HG02938 (cell line): ENCODE data around the gene PNRC2.
A peak's percentile ranks its signal among the peaks of the same experiment; 100 is the strongest.

ENCODE experiments used
- ATAC-seq: cut with Tn5 transposase; IDR thresholded peaks from one replicate; pipeline ENCODE4 v1.9.1; 2021; ENCODE audit warnings: mild to moderate bottlenecking, moderate library complexity; ENCODE audit not compliant: unreplicated experiment

Gene PNRC2, protein sequence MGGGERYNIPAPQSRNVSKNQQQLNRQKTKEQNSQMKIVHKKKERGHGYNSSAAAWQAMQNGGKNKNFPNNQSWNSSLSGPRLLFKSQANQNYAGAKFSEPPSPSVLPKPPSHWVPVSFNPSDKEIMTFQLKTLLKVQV

DNA sequence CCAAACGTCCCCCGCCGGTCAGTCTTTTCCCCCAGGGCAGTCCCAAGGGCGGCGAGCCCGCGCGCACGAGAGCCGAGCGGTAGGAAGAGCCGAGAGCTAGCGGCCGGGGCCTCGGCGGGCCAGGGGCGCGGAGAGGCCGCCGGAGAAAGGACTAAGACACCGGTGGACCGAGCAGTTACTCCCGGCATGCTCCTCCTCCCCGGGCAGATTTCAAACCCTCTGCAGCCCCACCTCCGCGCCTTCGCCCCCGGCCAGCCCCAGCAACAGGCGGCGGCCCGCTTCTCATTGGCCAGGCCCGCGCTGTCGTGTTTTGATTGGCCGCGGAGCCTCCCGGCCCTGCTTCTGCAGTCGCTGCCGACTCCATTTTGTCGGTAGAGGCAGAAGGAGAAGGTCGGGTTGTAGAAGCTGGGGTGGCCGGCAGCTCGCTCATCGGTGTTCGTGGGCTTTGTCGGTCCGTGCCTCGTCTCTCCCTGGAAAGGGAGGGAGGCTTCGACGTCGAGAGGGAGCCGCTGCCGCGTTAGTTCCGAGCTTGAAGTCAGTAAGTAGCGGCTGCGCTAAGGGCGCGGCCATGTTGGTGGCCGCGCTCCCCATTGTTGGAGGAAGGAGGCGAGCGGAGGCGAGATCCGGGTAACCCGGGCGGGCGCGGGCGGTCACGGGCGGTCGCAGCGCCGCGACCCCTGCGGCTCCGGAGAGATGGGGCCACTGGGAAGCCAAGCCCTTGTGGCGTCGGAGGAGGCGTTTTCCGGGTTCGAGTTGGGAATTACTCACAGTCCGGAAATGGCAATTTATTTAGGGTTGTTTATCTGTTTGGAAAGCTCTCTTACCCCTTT, at the start of gene PNRC2:
TSS of gene PNRC2 (plus strand) at position 368 of the 830 bp plus-strand sequence. CDS start 1,630 bp downstream, outside the sequence.
- ATAC-seq: peak; percentile 71

- ATAC-seq: no peak
These were observed 49.5 kb upstream of the PNRC2 start for GRCh38 chr1:23910144-23910543.

- ATAC-seq: no peak
These were observed 48.9 kb upstream of the PNRC2 start for GRCh38 chr1:23910553-23911246.

- no peak for ATAC-seq
These were observed 47.7 kb upstream of the PNRC2 start for GRCh38 chr1:23911921-23912320.

GRCh38 chr1:23913212-23913880, 46.3 kb upstream of the PNRC2 start, which contains the start of gene CNR2:
Gene CNR2 (minus strand): TSS chr1:23913362. CDS start chr1:23875617, 37,745 bp downstream.
- no peak for ATAC-seq

DNA sequence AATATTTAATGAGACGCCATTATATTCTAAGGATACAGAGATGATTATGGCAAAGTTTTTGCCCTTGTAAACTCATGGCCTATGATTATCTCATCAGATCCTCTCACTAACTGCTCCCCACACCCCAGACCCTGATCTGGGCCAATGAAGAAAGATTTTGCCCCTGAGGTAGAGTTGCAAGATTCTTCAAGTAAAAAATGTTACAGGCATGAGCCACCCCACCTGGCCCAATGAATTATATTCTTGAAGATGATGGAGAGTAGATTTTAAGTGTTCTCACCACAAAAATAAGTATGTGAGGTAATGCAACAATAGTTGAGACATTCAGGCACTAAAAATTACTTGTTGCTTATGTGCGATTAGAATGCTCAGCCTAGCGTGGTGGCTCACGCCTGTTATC, 44.7 kb upstream of the PNRC2 start:
- ATAC-seq: no peak

- ATAC-seq: no peak
These were observed 44.2 kb upstream of the PNRC2 start for GRCh38 chr1:23915466-23915865.

GRCh38 chr1:23916209-23917131, 43.2 kb upstream of the PNRC2 start:
- ATAC-seq: peak; percentile 66

GRCh38 chr1:23922321-23922943, 37.2 kb upstream of the PNRC2 start:
- ATAC-seq: no peak

- ATAC-seq: no peak
These were observed 35.8 kb upstream of the PNRC2 start for GRCh38 chr1:23923592-23924499.

GRCh38 chr1:23924601-23925000, 35.0 kb upstream of the PNRC2 start:
- ATAC-seq: no peak

- ATAC-seq: no peak
These were observed 34.3 kb upstream of the PNRC2 start for GRCh38 chr1:23925279-23925678.

GRCh38 chr1:23927097-23927496, 32.5 kb upstream of the PNRC2 start:
- no peak for ATAC-seq

GRCh38 chr1:23928789-23929188, 30.8 kb upstream of the PNRC2 start:
- ATAC-seq: no peak

GRCh38 chr1:23930270-23930669, 29.4 kb upstream of the PNRC2 start:
- ATAC-seq: no peak

- ATAC-seq: no peak
These were observed 28.7 kb upstream of the PNRC2 start for GRCh38 chr1:23930861-23931490.

- no peak for ATAC-seq
These were observed 28.1 kb upstream of the PNRC2 start for GRCh38 chr1:23931491-23931880.

DNA sequence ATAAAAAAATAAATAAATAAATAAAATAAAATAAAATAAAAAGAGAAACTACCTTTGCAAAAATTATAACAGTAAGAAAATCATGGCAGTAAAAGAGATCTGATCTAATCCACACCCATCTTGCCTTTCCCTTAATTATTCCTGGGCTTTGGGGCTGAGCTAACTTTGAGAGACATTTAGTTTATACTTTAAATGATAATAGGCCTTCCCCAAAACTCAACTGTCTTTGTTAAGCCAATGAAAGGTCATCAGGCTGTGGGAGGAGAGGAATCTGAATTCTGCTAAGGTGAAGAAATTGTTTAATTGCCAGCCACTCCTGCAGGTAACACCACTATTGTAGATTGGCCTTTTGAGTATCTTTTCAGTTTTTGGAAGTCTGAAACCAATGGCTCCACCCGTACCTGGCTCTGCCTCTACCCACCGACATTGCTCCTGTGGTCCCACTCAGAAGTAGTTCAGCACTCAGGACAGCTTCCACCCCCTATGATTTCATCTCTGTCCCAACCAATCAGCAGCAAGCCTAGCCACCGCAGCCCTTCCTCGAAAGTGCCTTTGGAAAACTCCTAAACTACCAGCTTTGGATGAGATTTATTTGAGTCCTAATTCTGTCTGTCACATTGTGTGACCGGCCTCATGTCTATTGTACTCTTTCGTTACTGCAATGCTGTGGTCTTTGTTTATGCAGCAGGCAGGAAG, 23.0 kb upstream of the PNRC2 start:
- ATAC-seq: no peak
